Activated T-cell treated with anti-CD3 and anti-CD28 coated beads, Interleukin-2, amount 50 U/mL, for 48 hours (primary cell): ENCODE data around the gene LCP1.
"Not testable (repeated sequence)": the region's sequence is repeated elsewhere in the genome, so short reads cannot be mapped to it uniquely, and the experiment has no call there.

ENCODE experiments used
- DNase-seq, 2 experiments: peaks; one replicate each; pipeline ENCODE4 v3.0.0-alpha.2; 2020

Gene LCP1, protein sequence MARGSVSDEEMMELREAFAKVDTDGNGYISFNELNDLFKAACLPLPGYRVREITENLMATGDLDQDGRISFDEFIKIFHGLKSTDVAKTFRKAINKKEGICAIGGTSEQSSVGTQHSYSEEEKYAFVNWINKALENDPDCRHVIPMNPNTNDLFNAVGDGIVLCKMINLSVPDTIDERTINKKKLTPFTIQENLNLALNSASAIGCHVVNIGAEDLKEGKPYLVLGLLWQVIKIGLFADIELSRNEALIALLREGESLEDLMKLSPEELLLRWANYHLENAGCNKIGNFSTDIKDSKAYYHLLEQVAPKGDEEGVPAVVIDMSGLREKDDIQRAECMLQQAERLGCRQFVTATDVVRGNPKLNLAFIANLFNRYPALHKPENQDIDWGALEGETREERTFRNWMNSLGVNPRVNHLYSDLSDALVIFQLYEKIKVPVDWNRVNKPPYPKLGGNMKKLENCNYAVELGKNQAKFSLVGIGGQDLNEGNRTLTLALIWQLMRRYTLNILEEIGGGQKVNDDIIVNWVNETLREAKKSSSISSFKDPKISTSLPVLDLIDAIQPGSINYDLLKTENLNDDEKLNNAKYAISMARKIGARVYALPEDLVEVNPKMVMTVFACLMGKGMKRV

DNA sequence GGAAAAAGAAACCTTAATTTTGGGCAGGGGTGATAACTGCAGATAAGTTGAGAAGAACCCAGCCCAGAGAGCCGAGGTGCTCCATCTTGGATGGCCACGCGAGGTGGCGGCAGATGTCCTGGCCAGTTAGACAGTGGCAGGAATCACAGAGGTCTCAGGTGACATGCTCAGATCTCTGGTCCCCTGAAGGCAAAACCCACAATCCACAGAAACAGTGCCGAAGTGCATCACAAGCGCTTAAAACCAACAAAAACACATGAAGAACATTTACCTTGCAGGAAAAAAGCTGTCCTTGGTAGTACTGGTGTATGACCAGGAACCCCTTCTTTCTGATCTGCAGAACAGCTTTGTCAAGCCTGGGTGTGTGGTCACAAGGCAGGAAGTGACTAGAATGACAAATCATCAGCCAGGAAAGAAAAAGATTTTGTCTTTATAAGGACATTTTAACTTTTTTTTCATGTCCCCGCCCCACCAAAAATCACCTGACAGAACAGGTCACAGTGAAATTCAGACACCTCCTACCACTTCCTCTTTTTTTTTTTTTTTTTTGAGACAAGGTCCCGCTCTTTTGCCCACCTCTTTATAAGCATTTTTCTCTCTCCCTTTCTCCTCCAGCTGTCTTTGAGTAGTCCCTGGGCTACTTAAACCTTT lies at the start of gene LCP1:
Gene LCP1, minus strand, starts transcription at position 338 of the 651 bp plus-strand sequence. CDS start 22,515 bp downstream, outside the sequence.
- peak; percentile 79 to 80 for DNase-seq

DNA sequence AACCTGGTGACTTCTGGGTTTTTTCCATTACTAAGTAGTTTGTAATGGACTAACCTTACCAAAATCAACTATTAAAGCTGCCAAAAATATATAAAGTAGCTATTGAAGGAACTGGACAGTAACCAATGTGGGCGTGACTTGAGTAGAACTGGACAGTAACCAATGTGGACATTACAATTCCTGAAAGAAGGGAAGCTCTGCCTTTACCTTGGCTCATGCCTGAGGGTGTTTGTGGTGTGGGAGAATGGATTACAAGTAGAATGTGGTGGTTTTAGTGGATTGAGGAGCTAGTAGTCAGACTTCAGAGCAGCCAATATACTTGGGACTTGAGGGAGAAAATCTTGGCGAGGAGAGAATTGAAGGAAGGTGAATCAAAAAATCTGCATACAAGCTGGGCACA lies 47.3 kb upstream of the LCP1 start:
- no peak for DNase-seq

DNA sequence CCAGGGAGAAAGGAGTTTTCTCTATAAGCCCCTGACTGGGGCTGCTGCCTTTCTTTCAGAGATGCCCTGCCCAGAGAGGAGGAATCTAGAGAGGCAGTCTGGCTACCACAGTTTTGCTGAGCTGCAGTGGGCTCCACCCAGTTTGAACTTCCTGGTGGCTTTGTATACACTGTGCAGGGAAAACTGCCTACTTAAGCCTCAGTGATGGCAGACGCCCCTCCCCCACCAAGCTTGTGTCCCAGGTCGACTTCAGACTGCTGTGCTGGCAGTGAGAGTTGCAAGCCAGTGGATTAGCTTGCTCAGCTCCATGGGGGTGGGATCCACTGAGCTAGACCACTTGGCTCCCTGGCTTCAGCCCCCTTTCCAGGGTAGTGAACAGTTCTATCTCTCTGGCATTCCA lies 38.3 kb upstream of the LCP1 start:
- DNase-seq = not testable (repeated sequence)

DNA sequence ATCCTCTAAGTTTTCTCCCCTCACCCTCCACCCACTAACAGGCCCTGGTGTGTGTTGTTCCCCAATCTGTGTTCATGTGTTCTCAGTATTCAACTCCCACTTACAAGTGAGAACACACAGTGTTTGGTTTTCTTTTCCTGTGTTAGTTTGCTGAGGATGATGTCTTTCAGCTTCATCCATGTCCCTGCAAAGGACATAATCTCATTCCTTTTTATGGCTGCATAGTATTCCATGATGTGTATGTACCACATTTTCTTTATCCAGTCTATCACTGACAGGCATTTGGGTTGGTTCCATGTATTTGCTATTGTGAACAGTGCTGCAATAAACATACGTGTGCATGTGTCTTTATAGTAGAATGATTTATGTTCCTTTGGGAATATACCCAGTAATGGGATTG lies 32.8 kb upstream of the LCP1 start:
- DNase-seq = not testable (repeated sequence)

DNA sequence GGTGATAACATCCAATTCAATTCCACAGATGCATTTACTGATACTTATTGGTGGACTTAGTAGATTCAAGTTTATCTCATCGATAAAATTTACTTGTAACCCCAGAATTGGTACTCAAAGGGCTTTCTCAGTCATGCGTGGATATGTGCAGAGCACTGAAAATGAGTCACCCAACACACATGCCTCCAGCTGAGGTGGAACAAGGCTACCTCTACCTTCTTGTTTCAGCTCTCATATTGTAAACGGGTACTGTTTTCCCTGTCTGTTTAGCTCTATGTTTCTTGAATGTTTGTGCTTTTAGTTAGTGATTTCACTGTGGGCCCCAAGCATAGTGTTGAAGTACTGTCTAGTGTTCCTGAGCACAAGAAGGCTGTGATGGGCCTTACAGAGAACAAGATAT lies 31.3 kb upstream of the LCP1 start:
- no peak for DNase-seq

DNA sequence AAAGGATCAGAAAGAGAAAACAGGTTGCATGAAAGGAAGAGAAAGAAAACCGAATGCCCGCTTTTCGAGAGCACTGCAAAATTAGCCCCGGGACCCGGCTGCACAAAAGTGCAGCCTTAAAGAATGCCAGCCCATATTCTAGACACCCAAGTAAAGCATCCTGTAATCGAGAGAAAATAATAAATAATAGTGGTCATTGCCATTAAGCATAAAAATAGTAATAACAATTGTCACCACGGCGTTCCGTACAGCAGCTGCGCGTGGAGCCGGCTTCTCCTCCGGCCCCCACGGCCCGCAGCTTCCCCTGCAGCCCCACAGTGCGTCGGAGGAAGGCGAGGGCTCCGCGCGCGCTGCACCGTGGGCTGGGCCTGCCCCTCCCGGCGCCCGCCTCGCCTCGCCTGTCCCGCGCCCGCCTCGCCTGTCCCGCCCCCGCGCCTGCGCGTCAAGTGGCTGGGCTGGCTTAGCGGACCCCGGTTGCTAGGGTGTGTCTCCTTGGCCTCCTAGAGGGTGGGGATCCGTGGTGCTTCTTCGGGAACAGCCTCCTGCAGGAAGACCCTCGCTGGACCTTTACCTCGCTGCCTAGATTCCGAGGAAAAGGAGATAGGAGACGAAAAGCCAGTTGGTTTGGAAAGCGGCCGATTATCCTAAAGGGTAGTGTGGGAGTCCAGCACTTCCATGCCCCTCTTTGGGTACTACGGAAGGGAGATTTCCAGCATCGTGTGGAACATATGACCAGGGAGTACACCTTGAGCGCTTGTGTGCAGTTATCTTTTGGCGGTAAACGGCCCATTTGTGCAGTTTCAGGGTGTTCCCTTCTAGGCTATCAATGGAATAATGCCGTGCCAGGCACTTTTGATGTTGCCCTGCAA lies 29.7 kb upstream of the LCP1 start, which contains the start of gene LRRC63:
Gene LRRC63, plus strand, starts transcription at position 446 of the 869 bp plus-strand sequence. CDS start 1,107 bp downstream, outside the sequence.
- DNase-seq = peak; percentile 89 to 90

DNA sequence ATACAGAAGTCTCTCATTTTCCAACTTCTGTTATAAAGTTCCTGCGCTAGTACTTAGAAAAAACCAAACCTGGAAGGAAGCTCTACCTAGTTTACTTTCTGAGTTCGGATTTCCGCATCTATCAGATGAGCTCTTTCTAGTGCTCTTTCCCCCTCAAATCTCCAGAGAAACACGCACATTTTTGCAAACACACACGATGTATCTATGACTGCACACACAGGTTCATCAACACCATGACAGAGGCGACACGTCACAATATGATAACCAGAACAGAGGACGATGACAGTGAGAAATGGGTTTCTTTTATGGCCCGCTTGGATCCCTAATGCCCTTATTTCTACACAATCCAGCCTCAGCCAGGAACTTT lies 29.1 kb upstream of the LCP1 start:
- DNase-seq = peak; percentile 32 to 39

DNA sequence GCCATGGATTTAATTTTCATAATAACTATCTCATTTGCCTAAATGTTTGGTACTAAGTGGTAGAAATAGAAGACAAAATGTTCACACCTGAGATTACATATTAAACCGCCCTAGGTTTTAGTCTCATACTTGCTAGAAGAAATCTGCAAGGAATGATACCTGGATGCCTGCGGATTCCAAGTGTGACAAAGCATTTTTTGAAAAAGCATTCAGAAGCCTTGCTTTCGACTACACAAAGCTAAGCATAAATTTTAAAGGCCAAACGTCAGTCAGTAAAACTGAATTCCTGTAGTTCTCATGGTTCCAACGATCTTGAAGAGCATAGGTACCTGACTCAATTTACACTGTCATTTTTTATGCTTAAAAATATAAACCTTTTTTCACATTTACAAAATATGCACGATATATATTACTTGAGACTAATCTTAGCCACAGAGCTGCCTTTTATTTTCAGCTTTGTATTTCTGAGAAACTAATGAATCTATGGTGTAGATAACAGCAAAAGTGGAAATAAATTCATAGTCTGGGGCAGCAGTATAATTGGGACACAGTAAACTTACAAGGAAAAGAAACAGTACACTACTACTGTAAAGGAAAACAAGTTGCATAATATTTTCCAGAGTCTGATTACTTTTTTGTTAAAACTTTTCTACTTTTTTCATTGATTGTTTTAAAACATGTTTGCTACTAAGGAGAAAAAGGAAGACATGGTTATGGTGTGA lies 28.5 kb upstream of the LCP1 start:
- DNase-seq = no peak

DNA sequence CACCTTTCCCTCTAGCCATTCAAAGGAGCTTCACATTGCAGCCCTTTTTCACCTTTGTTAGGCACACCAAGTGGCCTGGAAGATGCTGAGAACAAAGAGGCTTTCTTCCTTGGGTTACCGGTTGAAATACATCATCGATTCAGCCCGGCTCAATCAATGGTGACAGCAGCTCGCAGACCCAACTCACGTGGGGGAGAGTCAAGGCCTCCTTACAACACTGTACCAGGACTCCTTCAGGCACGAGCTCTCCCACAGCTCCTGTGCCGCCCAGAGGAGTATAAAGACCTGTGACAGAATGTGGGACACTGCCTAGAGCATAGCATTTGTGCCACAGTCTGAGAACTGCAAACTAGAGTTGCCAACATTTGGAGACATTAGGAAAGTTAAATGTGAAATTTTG lies 25.9 kb upstream of the LCP1 start:
- no peak for DNase-seq

DNA sequence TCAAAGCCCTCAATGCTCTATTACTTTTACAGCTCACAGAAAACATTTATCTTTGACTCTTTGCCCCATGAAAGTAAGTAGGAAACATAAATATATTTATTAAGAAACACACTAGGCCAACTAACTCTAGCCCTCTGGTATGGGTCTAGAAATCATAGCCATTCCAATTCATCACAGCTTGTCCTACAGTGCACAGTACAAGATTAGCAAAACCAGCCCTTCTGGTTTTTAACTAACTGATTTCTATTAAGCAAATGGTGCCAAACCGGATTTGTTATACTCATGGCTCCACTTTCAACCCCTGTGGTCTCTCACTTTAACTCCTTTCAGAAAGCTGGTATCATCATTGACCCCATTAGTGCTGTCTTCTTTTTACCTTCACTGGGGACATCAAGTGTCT lies 24.2 kb upstream of the LCP1 start:
- no peak for DNase-seq

DNA sequence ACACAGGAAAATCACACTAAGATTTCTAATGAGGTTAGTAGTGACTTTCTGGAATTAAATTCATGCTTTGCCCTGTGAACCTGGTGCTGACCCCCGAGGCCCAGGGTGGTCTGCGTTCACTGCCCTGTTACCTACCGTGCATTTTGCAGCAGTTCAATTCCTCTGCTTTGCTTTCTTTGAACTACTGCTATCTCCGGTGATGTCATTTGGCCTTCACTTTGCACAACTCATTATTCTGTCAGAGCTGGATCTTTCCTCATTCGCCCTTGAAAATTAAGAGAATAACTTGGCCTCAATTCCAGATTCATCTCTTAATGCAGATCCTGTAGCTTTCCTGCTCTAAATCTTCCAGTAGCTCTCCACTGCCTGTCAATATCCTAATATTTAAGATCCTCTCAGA lies 21.0 kb upstream of the LCP1 start:
- no peak for DNase-seq

DNA sequence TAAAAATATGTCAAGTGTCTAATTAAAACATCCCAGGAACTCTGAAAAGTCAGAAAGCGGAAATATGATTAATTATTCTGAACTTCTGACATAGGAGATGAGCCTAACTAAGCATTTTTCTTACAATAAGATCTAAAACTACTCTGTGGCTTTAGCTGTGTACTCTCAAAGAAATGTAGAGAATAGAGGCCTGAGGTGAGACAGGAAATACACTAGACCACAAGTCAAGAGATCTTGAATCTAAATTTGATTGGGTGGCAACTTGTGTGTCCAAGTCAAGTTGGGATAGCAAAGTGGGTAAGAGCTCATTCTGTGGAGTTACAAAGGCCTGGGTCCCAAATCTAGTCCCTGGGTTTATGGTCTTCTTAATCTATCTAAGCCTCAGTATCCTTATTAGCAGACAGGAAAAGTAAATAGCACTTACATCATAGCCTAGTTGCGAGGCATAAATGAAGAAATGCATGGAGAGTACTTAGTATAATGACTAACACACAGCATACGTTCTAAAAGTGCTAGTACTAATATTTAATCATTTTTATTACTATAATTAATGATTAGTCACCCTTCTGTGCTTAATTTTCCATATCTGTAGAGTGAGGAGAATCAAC lies 20.3 kb upstream of the LCP1 start:
- no peak for DNase-seq

DNA sequence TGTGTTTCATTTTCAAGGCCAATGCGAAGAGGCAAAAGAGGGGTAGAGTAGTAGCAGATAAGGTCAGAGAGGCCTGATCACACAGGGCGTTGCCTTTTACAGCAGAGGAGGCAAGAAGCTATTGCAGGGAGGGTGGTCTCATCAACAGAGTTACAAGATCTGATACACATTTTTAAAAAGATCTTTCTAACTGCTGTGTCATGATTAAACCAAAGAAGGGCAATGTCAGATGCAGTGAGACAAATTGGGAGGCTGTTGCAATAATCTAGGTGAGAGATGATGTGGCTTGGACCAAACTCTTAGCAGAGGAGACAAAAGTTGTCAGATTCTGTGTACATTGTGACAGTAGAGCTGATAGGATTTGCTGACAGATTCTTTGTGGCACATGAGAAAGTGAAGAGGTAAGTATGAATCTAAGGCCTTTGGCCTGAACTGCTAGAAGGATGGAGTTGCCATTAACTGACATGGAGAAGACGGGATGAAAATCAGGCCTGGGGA lies 16.8 kb upstream of the LCP1 start:
- no peak for DNase-seq

DNA sequence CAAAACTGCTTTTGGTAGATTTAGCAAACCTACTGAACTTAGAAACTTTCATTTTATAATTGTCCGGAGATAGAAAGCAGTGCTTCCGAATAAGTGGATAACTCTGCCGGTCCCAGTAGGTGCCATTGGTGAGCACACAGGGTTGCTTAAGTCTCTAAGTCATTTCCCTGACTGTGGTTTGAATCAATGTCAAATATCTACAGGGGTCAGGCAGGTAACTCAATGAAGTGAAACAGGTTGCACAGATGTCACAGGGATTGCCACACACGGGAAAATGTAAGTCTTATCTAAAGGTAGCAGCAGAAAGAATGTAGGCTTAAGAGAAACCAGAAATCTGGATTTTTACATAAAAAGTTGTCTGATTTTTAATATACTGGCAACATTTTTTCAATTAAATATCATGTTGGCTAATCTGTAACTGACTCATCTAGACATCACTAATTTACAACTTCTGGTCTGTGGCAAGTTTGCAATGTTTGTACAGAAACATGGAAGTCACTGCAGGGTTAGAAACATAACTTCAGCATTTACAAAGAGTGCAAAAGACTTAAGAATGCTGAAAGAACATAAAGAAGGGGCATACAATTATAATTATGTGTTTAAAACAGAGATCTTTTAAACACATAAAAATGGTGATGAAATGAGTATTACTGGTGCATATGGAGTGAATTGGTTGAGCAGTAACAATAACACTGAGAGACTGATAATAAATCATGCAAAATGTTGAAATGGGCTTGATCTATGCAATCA lies 15.5 kb upstream of the LCP1 start:
- DNase-seq = no peak

DNA sequence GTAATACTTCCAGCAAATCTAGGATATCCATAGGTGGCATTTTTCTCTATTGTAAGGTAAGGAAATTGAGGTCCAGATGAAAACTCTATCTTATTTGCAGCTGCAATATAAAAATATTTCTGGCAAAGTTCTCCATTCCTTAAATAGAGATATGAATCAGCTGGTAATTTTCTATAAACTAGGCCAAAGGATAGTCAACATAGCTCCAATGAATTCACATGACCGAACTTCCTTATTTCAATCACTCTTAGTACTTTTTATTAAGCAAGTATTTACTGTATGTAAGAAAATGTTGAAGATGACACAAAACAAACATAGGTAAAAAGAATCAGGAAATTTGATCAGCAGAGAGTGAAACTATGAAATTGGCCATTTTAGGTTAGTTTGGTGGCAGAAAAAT lies 13.0 kb upstream of the LCP1 start:
- no peak for DNase-seq

DNA sequence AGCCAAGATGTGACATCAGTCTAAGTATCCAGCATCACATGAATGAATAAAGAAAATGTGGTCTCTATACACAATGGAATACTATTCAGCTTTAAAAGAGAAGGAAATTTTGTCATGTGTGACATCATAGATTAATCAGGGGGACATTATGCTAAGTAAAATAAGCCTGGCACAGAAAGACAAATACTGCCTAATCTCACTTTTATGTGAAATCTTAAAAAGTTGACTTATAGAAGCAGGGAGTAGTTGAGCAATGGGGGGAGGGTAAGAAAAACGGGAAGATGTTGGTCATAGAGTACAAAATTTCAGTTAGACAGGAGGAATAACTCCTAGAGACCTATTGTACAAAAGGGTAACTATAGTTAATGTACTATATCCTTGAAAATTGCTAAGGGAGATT lies 10.4 kb upstream of the LCP1 start:
- no peak for DNase-seq

DNA sequence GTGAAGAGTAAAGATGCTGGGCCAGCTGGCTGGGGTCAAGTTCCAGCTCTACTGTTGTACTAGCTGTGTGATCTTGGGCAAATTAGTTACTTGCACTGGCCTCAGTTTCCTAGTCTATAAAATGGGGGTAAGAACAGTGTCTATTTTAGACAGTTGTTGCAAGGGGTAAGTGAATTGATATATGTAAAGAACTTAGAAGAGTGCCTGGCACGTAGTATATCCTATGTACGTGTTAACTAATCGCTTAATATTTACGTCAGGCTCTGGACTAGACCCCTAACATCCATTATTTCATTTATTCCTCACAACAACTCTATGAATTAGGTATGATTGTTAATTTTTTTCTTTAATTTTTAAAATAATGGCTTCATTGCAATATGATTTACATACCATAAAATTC lies 3.7 kb upstream of the LCP1 start:
- DNase-seq = no peak

DNA sequence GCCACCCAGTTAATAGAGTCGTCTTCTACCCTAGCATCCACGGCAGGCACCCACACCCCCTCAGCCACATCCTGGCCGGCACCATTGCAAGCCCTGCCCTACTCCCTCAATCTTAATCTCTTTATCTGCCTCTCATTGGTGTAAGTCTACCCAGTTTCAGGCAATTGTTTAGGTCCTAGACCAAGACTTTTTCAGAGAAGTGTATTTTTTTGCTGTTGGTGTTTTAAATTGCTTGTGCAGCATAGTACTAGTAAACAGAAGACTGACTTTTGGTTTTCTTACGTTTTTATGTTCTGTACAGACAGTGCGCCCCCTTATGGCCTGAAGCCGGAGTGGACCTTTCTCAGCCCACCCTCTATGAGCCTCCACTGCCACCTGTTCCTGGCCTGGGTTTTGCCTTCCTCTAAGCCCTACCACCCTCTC lies 2.3 kb upstream of the LCP1 start:
- DNase-seq = peak; percentile 82 to 85

DNA sequence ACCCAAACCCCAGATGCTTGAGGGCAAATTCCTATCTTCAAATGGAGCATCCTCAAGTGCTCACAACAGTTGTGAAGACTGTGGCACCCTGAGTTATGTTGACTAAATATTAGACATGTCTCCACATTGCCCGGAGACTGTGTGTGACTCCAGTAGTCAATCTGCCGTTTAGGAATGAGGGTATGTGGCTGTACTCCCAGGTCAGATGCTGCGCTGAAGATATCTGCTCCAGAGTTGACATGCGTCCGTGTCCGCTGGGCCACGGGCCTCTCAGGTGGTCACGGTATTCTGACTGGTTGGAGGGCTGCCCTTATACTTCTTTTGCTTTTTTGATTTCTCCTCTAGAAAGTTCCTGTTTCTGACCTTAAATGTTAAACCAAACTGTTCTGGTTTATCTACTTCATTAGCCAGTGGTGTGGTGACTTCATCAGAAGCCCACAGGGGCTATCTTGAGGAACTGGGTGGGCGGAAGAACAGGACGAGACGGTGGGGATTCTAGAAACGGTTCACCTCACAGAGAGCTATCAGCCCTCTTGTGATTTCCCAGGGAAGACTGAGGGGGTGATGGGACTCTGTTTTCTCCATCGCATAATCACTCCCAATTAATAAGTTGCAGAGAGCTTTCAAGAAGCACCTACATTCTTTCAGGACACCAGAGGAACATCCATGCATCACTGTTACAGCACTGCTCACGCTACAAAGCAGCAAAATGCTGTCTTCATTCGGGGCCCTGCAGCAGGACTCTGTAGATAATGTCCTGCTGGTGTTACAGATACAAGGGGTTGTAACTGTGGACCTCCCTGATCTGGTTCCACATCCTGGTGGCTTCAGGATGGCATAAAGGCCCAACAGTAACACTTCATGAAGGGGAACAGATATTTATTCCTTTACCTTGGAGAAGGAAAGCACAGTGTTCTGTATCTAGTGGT lies 1.3 kb upstream of the LCP1 start:
- no peak for DNase-seq

DNA sequence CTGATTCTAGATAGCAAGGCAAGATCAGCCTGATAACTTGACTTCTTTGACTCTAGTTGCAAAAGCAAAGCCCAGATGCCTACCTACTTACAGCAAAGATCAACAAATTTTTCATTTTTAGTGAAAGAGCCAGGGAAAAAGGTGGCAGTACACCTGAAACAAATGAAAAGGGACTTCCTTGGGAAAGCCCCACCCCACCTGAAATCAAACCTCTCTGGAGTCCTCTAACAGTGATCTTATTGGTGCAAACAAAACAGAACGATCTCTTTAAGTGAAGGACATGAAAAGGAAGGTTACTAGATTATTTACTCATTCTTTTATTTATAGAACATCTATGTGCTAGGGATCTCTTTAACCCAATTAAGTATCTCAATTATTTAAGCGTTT lies 507 bp upstream of the LCP1 start:
- no peak for DNase-seq
